ENCODE data around the gene SGK1. TPM values are rescaled to one million over a fixed set of nuclear protein-coding genes. Genes with fewer than 3 reads are reported as not detected.
A peak's percentile ranks its signal among the peaks of the same experiment; 100 is the strongest.

Gene SGK1
- total and polyA plus RNA-seq, 10 of the 15 experiments (the other 5 are each of a cell fraction or from before 2014, with no cell fraction given): 0.62 to 5.1 (median 2.9) TPM

DNA sequence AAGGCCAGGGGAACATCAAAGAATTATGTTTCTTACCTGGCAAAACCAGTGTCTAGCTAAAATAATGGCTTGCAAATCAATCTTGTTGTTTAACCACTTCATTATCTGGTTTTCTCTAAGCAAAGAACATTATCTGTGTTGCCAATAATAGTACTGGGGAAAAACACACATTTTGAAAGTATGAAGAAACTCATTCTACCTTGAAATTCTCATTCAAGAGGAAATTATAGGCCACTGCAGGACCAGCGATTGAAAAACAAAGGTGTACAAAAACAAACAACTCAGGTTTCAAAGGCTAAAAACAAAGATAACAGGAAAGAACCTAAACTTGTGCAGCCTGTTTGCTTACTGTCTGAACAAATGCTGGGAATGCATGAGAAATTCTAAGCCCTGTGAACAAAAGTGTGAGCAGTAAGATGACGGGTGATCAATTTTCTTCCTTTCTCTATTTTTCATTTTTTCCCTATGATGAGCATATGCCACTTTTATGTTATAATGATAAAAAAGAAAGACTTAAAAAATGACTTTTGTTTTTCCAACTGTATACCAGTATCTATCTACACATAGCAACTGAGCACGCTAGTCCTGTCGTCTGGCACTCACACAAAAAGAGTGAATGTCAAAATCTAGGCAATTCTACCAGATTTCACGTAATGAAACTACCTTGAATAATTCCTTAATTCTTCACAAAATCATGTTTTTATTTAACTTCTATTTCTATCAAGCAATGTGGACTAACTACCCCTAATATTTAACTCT is 117.9 kb downstream of the SGK1 start:
- H3K4me1 ChIP-seq (ENCODE audit: control insufficient read depth, insufficient read depth, low read length): peaks cover 12% of the 10 kb centered on the region
- no peak for ATAC-seq
- H3K9ac ChIP-seq (ENCODE audit: control insufficient read depth, insufficient read depth, low read length): no peak overlapping the region
- no peaks in the 10 kb centered on the region for H3K36me3 ChIP-seq (ENCODE audit: control insufficient read depth in 2 of 2, insufficient read depth in 2 of 2, low read length in 1 of 2)
- H3K27ac ChIP-seq (ENCODE audit: control insufficient read depth, insufficient read depth): no peak overlapping the region
- SMC1A ChIA-PET (ENCODE audit: uncharacterized antibody, unreplicated experiment): no interaction called here
- 47% methylated on average over 5 of the region's 5 CpGs for whole genome bisulfite sequencing (ENCODE audit: insufficient coverage, insufficient replicate concordance, low lambda C conversion rate, missing lambda C conversion rate)
- BruUV-seq (replicated peaks): no TSS peak
- no peak overlapping the region; the same call in 1 of the 2 replicates for H2AFZ ChIP-seq (ENCODE audit: control insufficient read depth, low read depth, low read length)
- H4K20me1 ChIP-seq (ENCODE audit: control insufficient read depth, insufficient read depth): no peaks in the 10 kb centered on the region
- TF ChIP-seq, protein P1, sequence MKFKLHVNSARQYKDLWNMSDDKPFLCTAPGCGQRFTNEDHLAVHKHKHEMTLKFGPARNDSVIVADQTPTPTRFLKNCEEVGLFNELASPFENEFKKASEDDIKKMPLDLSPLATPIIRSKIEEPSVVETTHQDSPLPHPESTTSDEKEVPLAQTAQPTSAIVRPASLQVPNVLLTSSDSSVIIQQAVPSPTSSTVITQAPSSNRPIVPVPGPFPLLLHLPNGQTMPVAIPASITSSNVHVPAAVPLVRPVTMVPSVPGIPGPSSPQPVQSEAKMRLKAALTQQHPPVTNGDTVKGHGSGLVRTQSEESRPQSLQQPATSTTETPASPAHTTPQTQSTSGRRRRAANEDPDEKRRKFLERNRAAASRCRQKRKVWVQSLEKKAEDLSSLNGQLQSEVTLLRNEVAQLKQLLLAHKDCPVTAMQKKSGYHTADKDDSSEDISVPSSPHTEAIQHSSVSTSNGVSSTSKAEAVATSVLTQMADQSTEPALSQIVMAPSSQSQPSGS (IDR thresholded peaks at IDR 0.05; ENCODE audit: low read length): peak; percentile 22; the same call in 1 of the 2 replicates
- TF ChIP-seq ZNF384 (IDR thresholded peaks at IDR 0.05; ENCODE audit: borderline replicate concordance, low read depth, low read length): no peak
- TF ChIP-seq TCF3 (IDR thresholded peaks at IDR 0.05; ENCODE audit: borderline replicate concordance, insufficient read depth, low read depth, low read length): no peak
- TF ChIP-seq FOXM1 (IDR thresholded peaks at IDR 0.05; ENCODE audit: low read depth, low read length): peak; percentile 49; the same call in 1 of the 2 replicates
- TF ChIP-seq JUNB (IDR thresholded peaks at IDR 0.05): 0 out of 2 replicates have a peak, but pooled peaks have one; percentile 13
- peak; percentile 50 for TF ChIP-seq MEF2B (IDR thresholded peaks at IDR 0.05; ENCODE audit: partially characterized antibody, poor library complexity, severe bottlenecking)
- peak; percentile 66 for TF ChIP-seq RUNX3 (IDR thresholded peaks at IDR 0.05; ENCODE audit: low read length)
- TF ChIP-seq, protein P2, sequence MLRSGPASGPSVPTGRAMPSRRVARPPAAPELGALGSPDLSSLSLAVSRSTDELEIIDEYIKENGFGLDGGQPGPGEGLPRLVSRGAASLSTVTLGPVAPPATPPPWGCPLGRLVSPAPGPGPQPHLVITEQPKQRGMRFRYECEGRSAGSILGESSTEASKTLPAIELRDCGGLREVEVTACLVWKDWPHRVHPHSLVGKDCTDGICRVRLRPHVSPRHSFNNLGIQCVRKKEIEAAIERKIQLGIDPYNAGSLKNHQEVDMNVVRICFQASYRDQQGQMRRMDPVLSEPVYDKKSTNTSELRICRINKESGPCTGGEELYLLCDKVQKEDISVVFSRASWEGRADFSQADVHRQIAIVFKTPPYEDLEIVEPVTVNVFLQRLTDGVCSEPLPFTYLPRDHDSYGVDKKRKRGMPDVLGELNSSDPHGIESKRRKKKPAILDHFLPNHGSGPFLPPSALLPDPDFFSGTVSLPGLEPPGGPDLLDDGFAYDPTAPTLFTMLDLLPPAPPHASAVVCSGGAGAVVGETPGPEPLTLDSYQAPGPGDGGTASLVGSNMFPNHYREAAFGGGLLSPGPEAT (IDR thresholded peaks at IDR 0.05; ENCODE audit: low read depth): no peak
- TF ChIP-seq NFIC (IDR thresholded peaks at IDR 0.05; ENCODE audit: low read depth, low read length): peak; percentile 74
- peak; percentile 87; the same call in 1 of the 2 replicates for TF ChIP-seq MEF2A (IDR thresholded peaks at IDR 0.05; ENCODE audit: insufficient read depth, low read depth, low read length)
- H3K4me3 ChIP-seq: no peak overlapping the region
- H3K9me3 ChIP-seq (replicated peaks; ENCODE audit: control insufficient read depth, insufficient read depth, low read length): peaks cover 2% of the 10 kb centered on the region; the same call in 2 of the 3 replicates
- CTCF ChIA-PET: no interaction called here
- no peak for DNase-seq (ENCODE audit: low read depth, low spot score)
- in situ Hi-C loops (cut with MboI): no loop called here
- FAIRE-seq: peak; percentile 72
- intact Hi-C loops (cut with micrococcal nuclease; ENCODE audit: unreplicated experiment): no loop called here
- no peak overlapping the region; the same call in 1 of the 2 replicates for H3K4me2 ChIP-seq (ENCODE audit: control insufficient read depth, insufficient read depth)
- H3K27me3 ChIP-seq (replicated peaks in 1 of 2; ENCODE audit: control insufficient read depth in 2 of 2, insufficient read depth in 2 of 2, low read length in 1 of 2): no peaks in the 10 kb centered on the region
- no peaks in the 10 kb centered on the region for H3K79me2 ChIP-seq (ENCODE audit: control insufficient read depth, insufficient read depth, low read length)
- POLR2A ChIA-PET: interaction anchor here (0.7 kb wide), 1 partner anchor 338 kb away, joined by 3 read pairs; no protein-coding TSS in a partner anchor
- RAD21 ChIA-PET (ENCODE audit: unreplicated experiment): no interaction called here
